HepG2 (cell line): ENCODE measurements around the gene NT5M. TPM values are rescaled to one million over a fixed set of nuclear protein-coding genes. Genes with fewer than 3 reads are reported as not detected.

Source experiments
- ATAC-seq: fragments of 200-7000 bp; cut with Tn5 transposase; 3 replicates; pipeline ENCODE4 v1.9.1; 2020; ENCODE audit warnings: mild to moderate bottlenecking, moderate library complexity
- BruUV-seq: library from RNA; stranded (reverse); fragments of 400-500 nt; replicated peaks from 2 replicates; lab custom pipeline; 2021; lab: Mats Ljungman, UMichigan
- CTCF ChIA-PET: fragments of 300-600 bp; formaldehyde crosslinking; extraction: SDS; loops from one replicate; lab custom pipeline; 2021; ENCODE audit warnings: low total read pairs, inconsistent platforms, low intra/inter-chr PET ratio; lab: Yijun Ruan, JAX
- POLR2A ChIA-PET: fragments of 350-600 bp; sonication (Branson Sonifier 250); formaldehyde crosslinking; loops from one replicate; lab custom pipeline; 2020; ENCODE audit warnings: antibody characterized with exemption, inconsistent platforms; lab: Yijun Ruan, JAX
- DNase-seq: peaks from one replicate; pipeline ENCODE4 v3.0.0-alpha.2; 2015; ENCODE audit warnings: low spot score
- FAIRE-seq: peaks from 3 replicates; lab custom pipeline; 2011; peaks lifted over from hg19 to GRCh38; lab: Jason Lieb, UNC
- H2AFZ ChIP-seq: one replicate; pipeline ENCODE4 v1.6.1; 2011; ENCODE audit warnings: low read length, inconsistent platforms
- H3K27ac ChIP-seq: fragments of 300-600 bp; 3 replicates; pipeline ENCODE4 v1.8.0; 2011; ENCODE audit warnings: mixed run types, mild to moderate bottlenecking, mixed read lengths, low read length, inconsistent platforms; ENCODE audit not compliant: insufficient read depth; ENCODE audit errors: extremely low read length
- H3K27me3 ChIP-seq, 2 experiments: fragments of 200-600 bp in 1 of 2; 2 replicates in 1 of 2; 3 replicates in 1 of 2; pipeline versions ENCODE4 v1.6.0 to v1.8.0; 2011; ENCODE audit warnings: low read length in 2 of 2, mild to moderate bottlenecking in 2 of 2, moderate library complexity in 2 of 2, inconsistent platforms in 1 of 2; ENCODE audit not compliant: insufficient read depth in 2 of 2, control insufficient read depth in 1 of 2
- H3K36me3 ChIP-seq, 2 experiments: fragments of 200-600 bp in 1 of 2; replicated peaks in 1 of 2; 2 replicates in 1 of 2; 3 replicates in 1 of 2; pipeline versions ENCODE4 v1.5.1 to v1.8.0; 2011; ENCODE audit warnings: low read length in 2 of 2, inconsistent platforms in 1 of 2; ENCODE audit not compliant: insufficient read depth in 2 of 2, control insufficient read depth in 1 of 2
- H3K4me1 ChIP-seq: 2 replicates; pipeline ENCODE4 v1.5.1; 2012; ENCODE audit warnings: low read length, inconsistent platforms; ENCODE audit not compliant: insufficient read depth
- H3K4me2 ChIP-seq: 2 replicates; pipeline ENCODE4 v1.6.0; 2011; ENCODE audit warnings: low read depth, low read length, inconsistent platforms
- H3K4me3 ChIP-seq, 3 experiments: fragments of 200-600 bp in 1 of 3; sonication (generic), shearing (Covaris generic) in 1 of 3; replicated peaks in 1 of 3; 2 replicates each; pipeline ENCODE4 v1.5.1; 2011 to 2016; ENCODE audit warnings: low read length in 3 of 3, inconsistent platforms in 2 of 3, low read depth in 2 of 3, mild to moderate bottlenecking in 2 of 3, control low read depth in 1 of 3, mixed read lengths in 1 of 3; ENCODE audit not compliant: insufficient read depth in 1 of 3
- H3K79me2 ChIP-seq: one replicate; pipeline ENCODE4 v1.6.1; 2011; ENCODE audit warnings: low read length, inconsistent platforms; ENCODE audit not compliant: insufficient read depth
- H3K9ac ChIP-seq: 2 replicates; pipeline ENCODE4 v1.6.0; 2011; ENCODE audit warnings: mild to moderate bottlenecking, low read depth, low read length, inconsistent platforms; ENCODE audit not compliant: insufficient read depth
- H3K9me3 ChIP-seq: 2 replicates; pipeline ENCODE4 v1.5.1; 2012; ENCODE audit warnings: mild to moderate bottlenecking, low read length
- H4K20me1 ChIP-seq: 2 replicates; pipeline ENCODE4 v1.6.0; 2011; ENCODE audit warnings: inconsistent platforms, mild to moderate bottlenecking, low read length, moderate library complexity; ENCODE audit not compliant: insufficient read depth
- ARNTL ChIP-seq: sonication (generic); formaldehyde crosslinking; IDR thresholded peaks from 2 replicates; pipeline ENCODE4 v1.4.0; 2020; ENCODE audit warnings: mild to moderate bottlenecking, missing genetic modification reagents
- ATAD3A ChIP-seq: sonication (generic); formaldehyde crosslinking; IDR thresholded peaks from 2 replicates; pipeline ENCODE4 v1.4.0; 2020; ENCODE audit warnings: missing genetic modification reagents
- BHLHE40 ChIP-seq: IDR thresholded peaks from 2 replicates; pipeline ENCODE4 v1.6.1; 2011; ENCODE audit warnings: low read length, improper control_type of control experiment
- DMAP1 ChIP-seq: IDR thresholded peaks from 2 replicates; pipeline ENCODE4 v1.6.1; 2016
- FLYWCH1 ChIP-seq: sonication (generic); formaldehyde crosslinking; IDR thresholded peaks from 2 replicates; pipeline ENCODE4 v1.8.1; 2023; ENCODE audit warnings: mild to moderate bottlenecking, missing genetic modification reagents
- GABPA ChIP-seq, 2 experiments: IDR thresholded peaks; 2 replicates each; pipeline ENCODE4 v1.6.1; 2011 to 2016; ENCODE audit warnings: low read depth in 2 of 2, low read length in 1 of 2, missing biosample characterization in 1 of 2, missing genetic modification characterization in 1 of 2
- GLI4 ChIP-seq: sonication (generic); formaldehyde crosslinking; IDR thresholded peaks from 2 replicates; pipeline ENCODE4 v1.5.1; 2020; ENCODE audit warnings: missing genetic modification reagents, mild to moderate bottlenecking, moderate library complexity, borderline replicate concordance
- PCBP2 ChIP-seq: fragments of 200-400 bp; formaldehyde crosslinking; optimal IDR thresholded peaks from 2 replicates; pipeline ENCODE3; 2018; ENCODE audit warnings: low read length, low read depth; ENCODE audit not compliant: poor library complexity, severe bottlenecking
- PITX1 ChIP-seq: sonication (generic); formaldehyde crosslinking; IDR thresholded peaks from 2 replicates; pipeline ENCODE4 v1.5.1; 2020; ENCODE audit warnings: mild to moderate bottlenecking, missing genetic modification reagents
- ZNF441 ChIP-seq: sonication (generic); formaldehyde crosslinking; IDR thresholded peaks from 2 replicates; pipeline ENCODE4 v1.7.0; 2021; ENCODE audit warnings: missing genetic modification reagents, borderline replicate concordance
- ZNF75D ChIP-seq: sonication (generic); formaldehyde crosslinking; IDR thresholded peaks from 2 replicates; pipeline ENCODE4 v1.8.1; 2023; ENCODE audit warnings: missing genetic modification reagents, mild to moderate bottlenecking, borderline replicate concordance
- ZZZ3 ChIP-seq: sonication (generic); formaldehyde crosslinking; IDR thresholded peaks from 2 replicates; pipeline ENCODE4 v1.4.0; 2020; ENCODE audit warnings: missing genetic modification reagents, mild to moderate bottlenecking, borderline replicate concordance
- WGBS: methylation state at CpG from one replicate; pipeline ENCODE4 v1.1.6; 2017; ENCODE audit warnings: low lambda C conversion rate; 5-methylcytosine and 5-hydroxymethylcytosine counted together
- in situ Hi-C: cut with HindIII; loops from 2 replicates; pipeline ENCODE4 v1.10.0; 2017; ENCODE audit warnings: low pct_unique_long_range_greater_than_20kb; ENCODE audit not compliant: extremely low pct_ligation_motif_present
- intact Hi-C: fragments of 100-400 bp; cut with micrococcal nuclease; formaldehyde crosslinking; loops from one replicate; pipeline ENCODE4 v1.10.0; 2022; ENCODE audit not compliant: unreplicated experiment
- polyA plus RNA-seq, 8 experiments: library from polyadenylated mRNA; depleted of rRNA in 3 of 8; stranded (reverse) in 7 of 8; unstranded in 1 of 8; fragments of >200 nt; fragmentation: Illumina TruSeq in 4 of 8; extraction: Trizol in 4 of 8; gene quantifications; 2 replicates each; pipeline versions ENCODE4 v1.2.1 to v1.2.3, GENCODE V29; 2011 to 2016; ENCODE audit warnings: low read depth in 4 of 8, missing spikeins in 1 of 8, mixed read lengths in 1 of 8; ENCODE audit not compliant: insufficient read depth in 1 of 8
- total RNA-seq, 5 experiments: library from RNA; depleted of rRNA; stranded (reverse); fragments of >200 nt; fragmentation: Illumina TruSeq; extraction: Trizol; gene quantifications; 2 replicates each; pipeline ENCODE4 v1.2.3, GENCODE V29; 2016; ENCODE audit warnings: low read depth in 1 of 5
- TF ChIP-seq, protein P1 (sequence below): IDR thresholded peaks from 2 replicates; pipeline ENCODE4 v1.4.0; 2020; ENCODE audit warnings: mild to moderate bottlenecking, missing genetic modification reagents

The NT5M gene
- total and polyA plus RNA-seq, 2 of the 13 experiments (the other 11 are each of a cell fraction or from before 2014, with no cell fraction given) = 0.55 to 0.78 TPM

DNA sequence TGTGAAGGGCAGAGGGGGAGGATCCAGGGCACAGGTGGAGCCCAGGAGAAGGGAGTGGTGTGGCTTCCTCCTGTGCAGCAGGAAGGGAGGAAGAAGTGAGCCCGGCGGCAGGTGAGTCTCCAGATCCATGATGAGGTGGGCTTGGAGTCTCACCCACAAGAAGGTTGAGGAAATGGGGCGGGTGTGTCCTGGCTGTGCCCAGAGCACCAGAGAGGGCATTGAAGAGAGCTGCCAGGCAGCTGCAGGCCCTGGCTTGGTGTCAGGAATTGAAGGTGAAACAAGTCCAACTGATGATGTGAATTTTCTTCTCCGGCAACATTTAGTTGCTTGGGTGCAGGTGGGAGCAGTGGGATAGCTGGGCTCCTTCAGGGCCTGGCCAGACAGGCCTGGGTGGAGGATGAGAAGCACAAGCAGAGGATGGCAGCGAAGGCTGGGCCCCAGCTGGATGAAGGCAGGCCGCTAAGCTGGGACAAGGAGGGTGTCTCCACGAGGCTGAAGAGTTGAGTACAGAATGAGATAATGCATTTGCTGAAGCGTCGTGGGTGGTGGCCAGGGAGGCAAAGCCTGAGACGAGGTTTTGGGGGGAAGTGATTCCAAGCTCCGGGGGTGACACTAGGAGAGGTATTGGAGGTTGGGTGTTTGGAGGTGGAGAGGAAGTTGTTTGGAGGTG, 18.3 kb downstream of the NT5M start:
- Histone ChIP-seq H4K20me1 (no peaks in the 10 kb centered on the region), H2AFZ (no peak overlapping the region), H3K9ac (no peak overlapping the region), H3K79me2 (no peaks in the 10 kb centered on the region), H3K9me3 (no peaks in the 10 kb centered on the region), H3K27me3 (peaks cover 2 to 11% of the 10 kb centered on the region in 2 experiments; a peak in 3 of 5 replicates), H3K4me2 (no peak overlapping the region), H3K36me3 (no peaks in the 10 kb centered on the region), H3K4me3 (no peak overlapping the region), H3K4me1 (no peaks in the 10 kb centered on the region), H3K27ac (no peak overlapping the region)
- WGBS = 38% methylated on average over 11 of the region's 11 CpGs
- no TSS peak for BruUV-seq
- ATAC-seq (no peak; the same call in 2 of the 3 replicates), FAIRE-seq (no peak), DNase-seq (no peak)
- TF ChIP-seq DMAP1 = no peak
- TF ChIP-seq, protein P1, sequence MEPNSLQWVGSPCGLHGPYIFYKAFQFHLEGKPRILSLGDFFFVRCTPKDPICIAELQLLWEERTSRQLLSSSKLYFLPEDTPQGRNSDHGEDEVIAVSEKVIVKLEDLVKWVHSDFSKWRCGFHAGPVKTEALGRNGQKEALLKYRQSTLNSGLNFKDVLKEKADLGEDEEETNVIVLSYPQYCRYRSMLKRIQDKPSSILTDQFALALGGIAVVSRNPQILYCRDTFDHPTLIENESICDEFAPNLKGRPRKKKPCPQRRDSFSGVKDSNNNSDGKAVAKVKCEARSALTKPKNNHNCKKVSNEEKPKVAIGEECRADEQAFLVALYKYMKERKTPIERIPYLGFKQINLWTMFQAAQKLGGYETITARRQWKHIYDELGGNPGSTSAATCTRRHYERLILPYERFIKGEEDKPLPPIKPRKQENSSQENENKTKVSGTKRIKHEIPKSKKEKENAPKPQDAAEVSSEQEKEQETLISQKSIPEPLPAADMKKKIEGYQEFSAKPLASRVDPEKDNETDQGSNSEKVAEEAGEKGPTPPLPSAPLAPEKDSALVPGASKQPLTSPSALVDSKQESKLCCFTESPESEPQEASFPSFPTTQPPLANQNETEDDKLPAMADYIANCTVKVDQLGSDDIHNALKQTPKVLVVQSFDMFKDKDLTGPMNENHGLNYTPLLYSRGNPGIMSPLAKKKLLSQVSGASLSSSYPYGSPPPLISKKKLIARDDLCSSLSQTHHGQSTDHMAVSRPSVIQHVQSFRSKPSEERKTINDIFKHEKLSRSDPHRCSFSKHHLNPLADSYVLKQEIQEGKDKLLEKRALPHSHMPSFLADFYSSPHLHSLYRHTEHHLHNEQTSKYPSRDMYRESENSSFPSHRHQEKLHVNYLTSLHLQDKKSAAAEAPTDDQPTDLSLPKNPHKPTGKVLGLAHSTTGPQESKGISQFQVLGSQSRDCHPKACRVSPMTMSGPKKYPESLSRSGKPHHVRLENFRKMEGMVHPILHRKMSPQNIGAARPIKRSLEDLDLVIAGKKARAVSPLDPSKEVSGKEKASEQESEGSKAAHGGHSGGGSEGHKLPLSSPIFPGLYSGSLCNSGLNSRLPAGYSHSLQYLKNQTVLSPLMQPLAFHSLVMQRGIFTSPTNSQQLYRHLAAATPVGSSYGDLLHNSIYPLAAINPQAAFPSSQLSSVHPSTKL (CRISPR knock-in tag) = no peak
- TF ChIP-seq GLI4 (CRISPR knock-in tag) = no peak
- TF ChIP-seq ATAD3A (CRISPR knock-in tag) = no peak
- no peak for TF ChIP-seq ARNTL (CRISPR knock-in tag)
- no peak for TF ChIP-seq BHLHE40
- TF ChIP-seq ZZZ3 (CRISPR knock-in tag) = no peak
- no peak for TF ChIP-seq GABPA (IDR thresholded peaks at IDR 0.05; ENCODE audit: low read depth, low read length)
- TF ChIP-seq GABPA (CRISPR knock-in tag; IDR thresholded peaks at IDR 0.05; ENCODE audit: low read depth) = no peak
- TF ChIP-seq FLYWCH1 = no peak
- no peak for TF ChIP-seq ZNF75D (CRISPR knock-in tag)
- no peak for TF ChIP-seq PITX1 (CRISPR knock-in tag)
- no peak for TF ChIP-seq ZNF441 (CRISPR knock-in tag)
- no peak for TF ChIP-seq PCBP2
- in situ Hi-C loops (no loop called here), intact Hi-C loops (no loop called here)
- ChIA-PET POLR2A (no interaction called here), CTCF (no interaction called here)
